HG02763 (cell line): ENCODE data around the gene TNNT1.
A peak's percentile ranks its signal among the peaks of the same experiment; 100 is the strongest.

Experiments used
- ATAC-seq: cut with Tn5 transposase; IDR thresholded peaks from one replicate; pipeline ENCODE4 v1.9.1; 2021; ENCODE audit warnings: mild to moderate bottlenecking, moderate library complexity; ENCODE audit not compliant: unreplicated experiment

Gene TNNT1

DNA sequence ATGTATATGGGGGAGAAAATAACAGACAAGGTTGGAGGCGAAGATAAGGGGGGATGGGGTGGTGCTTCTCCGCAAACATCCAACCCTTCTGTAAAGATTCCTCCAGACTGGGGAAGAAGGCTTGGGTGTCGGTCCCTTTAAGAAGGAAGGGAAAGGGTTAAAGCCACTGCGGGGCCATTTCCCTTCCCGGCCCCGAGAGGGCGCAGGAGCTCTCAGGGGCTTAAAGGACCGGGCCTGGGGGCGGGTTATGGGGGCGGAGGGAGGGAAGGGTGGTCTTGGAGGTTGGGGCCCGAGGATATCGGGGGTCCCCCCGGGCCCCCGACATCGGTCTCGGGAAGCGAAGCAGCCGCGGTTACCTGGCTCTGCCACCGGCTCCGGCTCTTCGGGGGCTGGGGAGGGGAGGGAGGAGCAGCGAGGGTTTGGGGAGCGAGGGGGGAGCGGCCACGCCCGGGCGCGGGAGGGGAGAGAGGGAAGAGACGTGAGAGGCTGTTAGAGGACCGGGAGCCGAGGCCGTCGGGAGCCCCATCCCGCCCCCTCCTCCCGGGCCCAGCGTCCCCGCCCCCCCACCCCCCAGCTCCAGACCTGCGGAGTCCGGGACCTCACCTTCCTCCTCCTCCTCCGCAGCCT, 2.8 kb downstream of the TNNT1 start:
- no peak for ATAC-seq

- no peak for ATAC-seq
Measured at GRCh38 chr19:55145232-55145631, 3.8 kb downstream of the TNNT1 start.

- ATAC-seq, result no peak
Measured at GRCh38 chr19:55141696-55142095, 7.3 kb downstream of the TNNT1 start.

- no peak for ATAC-seq
Measured at GRCh38 chr19:55137915-55138314, 11.1 kb downstream of the TNNT1 start.

DNA sequence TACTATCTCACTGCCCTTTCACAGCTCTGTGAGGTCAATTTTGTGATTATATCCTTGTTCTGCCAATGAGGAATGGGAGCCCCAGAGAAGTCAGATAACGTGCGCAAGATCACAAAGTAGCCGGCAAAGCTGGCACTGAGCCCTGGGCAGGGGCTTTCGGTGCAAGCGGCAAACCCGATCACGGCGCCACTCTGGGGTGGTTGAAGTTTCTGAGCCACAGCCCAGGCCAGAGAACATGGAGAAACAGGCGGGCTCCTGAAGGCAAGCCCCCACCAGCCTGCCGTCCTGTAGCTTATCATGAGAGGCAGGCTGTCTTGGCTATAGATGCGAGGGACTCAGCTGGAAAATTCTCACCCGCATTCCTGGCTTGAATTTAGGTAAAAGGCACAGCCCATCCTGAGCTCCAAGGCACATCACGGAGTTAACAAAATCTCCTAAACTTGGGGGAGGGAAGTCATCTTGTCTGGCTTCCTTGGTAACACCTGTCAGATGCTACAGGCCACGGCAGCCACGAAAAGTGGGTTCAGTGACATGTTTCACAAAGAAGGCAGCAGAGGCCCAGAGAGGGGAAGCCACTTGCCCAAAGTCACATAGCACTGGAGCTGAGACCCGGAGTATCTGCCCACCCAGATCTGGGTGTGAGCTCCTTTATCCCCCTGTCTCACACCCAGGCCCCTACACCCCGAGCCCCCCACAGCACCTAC, 12.5 kb downstream of the TNNT1 start:
- ATAC-seq, result no peak

DNA sequence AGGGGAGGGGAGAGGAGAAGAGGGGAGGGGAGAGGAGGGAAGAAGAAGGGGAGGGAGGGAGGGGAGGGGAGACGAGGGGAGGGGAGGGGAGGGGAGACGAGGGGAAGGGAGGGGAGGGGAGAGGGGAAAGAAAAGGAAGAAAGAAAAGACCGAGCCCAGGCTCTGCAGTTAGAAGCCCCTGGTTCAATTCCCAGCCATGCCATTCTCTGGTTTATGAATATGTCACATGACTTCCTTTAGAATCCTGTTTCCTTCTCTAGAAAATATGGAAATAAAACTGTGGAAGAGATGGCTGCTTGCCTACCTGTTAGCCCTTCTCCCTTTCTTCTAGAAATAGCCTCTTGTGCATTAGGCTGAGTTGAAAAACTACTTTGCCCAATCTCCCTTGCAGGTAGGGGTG, 14.3 kb downstream of the TNNT1 start:
- no peak for ATAC-seq

DNA sequence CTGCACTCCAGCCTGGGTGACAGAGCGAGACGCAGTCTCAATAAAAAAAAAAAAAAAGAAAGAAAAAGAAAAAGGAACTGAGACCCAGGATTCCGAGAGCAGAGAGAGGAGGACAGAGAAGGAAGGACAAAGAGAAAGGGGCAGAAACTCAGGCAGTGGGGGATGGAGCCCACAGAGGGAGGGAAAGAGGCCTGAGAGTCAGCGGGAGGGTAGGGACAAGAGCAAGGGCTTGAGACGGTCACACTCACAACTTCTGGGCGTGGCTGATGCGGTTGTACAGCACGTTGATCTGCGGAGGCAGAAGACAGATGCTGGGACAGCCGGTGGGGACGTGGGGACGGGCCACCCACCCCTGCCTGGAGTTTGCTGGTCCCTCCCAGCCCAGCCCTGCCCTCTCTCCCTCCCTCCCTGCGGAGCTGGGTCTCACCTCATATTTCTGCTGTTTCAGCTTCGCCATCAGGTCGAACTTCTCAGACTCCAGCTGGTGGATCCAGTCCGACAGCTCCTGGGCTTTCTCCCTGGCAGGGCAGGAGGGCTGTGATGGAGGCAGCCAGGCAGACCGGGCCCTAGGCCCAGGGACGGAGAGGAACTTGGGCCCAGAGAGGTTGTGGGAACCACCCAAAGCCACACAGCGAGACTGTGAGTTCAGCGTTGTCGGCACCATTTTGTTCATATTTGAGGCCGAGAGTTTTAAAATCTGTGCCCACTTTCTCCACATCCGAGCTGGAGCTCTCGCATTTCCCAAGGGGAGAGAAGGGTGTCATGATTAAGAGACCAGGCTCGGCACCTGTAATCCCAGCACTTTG, 15.2 kb downstream of the TNNT1 start:
- no peak for ATAC-seq

GRCh38 chr19:55132453-55133129, 16.4 kb downstream of the TNNT1 start:
- ATAC-seq, result no peak

GRCh38 chr19:55131421-55131820, 17.6 kb downstream of the TNNT1 start:
- ATAC-seq, result no peak

- ATAC-seq, result no peak
Measured at GRCh38 chr19:55119053-55119452, 30.0 kb downstream of the TNNT1 start.

DNA sequence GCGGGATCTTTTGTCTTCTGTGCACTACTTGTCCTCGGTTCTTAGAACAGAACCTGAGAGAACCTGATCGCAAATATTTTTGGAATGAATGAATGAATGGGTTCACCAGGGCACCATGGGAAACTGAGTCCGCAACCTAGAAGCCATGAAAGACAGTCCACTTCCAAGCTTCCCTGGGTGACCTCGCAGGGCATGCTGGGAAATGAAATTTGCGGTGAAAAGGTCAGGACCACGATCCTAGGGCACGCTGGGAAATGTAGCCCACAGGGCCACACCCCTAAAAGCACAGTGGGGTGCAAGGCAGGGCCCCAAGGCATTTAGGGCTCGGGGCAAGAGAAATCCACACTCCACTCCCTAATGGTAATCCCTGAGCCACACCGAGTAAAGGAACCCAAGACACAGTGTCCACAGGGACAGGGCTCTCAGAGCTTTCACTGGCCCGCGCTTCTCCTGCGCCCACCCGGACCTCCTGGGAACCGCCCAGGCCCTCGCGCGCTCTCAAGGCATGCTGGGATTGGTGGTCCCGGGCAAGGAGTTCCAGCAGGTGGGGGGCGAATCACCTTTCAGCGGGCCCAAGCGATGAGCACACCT, 30.5 kb downstream of the TNNT1 start:
- no peak for ATAC-seq

DNA sequence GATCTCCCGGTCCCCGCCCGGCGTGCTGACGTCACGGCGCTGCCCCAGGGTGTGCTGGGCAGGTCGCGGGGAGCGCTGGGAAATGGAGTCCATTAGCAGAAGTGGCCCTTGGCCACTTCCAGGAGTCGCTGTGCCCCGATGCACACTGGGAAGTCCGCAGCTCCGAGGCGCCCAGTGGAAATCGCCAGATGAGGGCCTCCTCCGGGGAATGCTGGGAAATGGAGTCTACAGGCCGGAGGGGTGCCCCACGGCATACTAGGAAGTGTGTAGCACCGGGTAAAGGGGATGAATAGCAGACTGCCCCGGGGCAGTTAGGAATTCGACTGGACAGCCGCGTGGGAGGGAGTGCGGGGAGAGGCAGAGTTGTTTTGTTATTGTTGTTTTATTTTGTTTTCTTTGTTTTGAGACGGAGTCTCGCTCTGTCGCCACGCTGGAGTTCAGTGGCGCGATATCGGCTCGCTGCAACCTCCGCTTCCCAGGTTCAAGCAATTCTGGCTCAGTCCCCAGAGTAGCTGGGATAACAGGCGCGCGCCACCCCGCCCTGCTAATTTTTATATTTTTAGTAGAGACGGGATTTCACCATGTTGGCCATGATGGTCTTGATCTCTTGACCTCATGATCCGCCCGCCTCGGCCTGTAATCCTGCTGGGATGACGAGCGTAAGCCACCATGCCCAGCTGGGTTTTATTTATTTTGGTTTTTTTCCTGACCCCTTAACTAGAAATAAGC, 31.2 kb downstream of the TNNT1 start:
- ATAC-seq, result peak; percentile 88

GRCh38 chr19:55116859-55117662, 31.9 kb downstream of the TNNT1 start, which contains the start of gene PPP1R12C:
Gene PPP1R12C (minus strand): TSS chr19:55117637. CDS start chr19:55117543, 94 bp downstream.
- peak; percentile 6 for ATAC-seq

GRCh38 chr19:55116232-55116858, 32.7 kb downstream of the TNNT1 start:
- no peak for ATAC-seq

GRCh38 chr19:55115446-55116065, 33.5 kb downstream of the TNNT1 start:
- no peak for ATAC-seq

- no peak for ATAC-seq
Measured at GRCh38 chr19:55114566-55115145, 34.4 kb downstream of the TNNT1 start.

DNA sequence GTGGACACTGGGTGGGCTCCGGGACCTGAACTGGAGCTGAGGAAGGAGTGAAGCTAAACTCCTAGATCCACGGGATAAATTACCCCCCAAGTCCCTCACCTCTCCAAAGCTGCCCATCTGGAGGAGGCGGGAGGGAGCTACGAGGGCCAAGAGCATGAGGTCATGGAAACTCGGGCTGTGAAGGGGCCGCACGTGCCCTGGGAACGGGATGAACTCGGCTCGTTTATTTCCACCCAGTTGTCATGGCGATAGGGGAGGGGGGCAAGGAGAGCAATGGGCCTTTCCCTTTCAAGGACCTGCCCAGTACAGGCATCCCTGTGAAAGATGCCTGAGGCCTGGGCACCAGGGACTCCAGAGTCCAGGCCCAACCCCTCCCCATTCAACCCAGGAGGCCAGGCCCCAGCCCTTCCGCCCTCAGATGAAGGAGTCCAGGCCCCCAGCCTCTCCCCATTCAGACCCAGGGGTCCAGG, 35.4 kb downstream of the TNNT1 start:
- ATAC-seq, result no peak
